HG03575 (cell line): Measurements from ENCODE around the gene LCK.
"Not testable (repeated sequence)": the region's sequence is repeated elsewhere in the genome, so short reads cannot be mapped to it uniquely, and the experiment has no call there.

Experiments
- ATAC-seq: cut with Tn5 transposase; IDR thresholded peaks from one replicate; pipeline ENCODE4 v1.9.1; 2021; ENCODE audit not compliant: unreplicated experiment, insufficient number of reproducible peaks, low FRiP score; ENCODE audit errors: extremely low read depth

Gene LCK

DNA sequence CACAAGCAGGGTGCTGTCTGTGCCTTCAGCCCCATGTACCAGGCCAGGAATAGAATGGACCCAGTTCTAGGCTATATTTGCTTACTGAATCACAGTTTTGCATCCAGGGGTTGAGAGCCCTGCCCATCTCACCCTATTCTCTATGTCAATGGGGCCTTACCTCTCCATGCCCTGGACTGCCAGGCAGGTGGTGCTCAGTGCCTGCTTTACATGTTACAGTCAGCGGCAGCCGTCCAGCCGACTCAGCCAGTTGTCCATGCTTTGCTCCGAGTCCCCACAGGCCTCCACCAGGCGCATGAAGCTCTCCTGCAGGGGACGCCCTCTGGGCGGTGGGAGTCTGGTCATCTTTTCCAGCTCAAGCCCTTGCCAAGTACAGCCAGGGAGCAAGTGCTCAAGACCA is 16.3 kb upstream of the LCK start:
- no peak for ATAC-seq

DNA sequence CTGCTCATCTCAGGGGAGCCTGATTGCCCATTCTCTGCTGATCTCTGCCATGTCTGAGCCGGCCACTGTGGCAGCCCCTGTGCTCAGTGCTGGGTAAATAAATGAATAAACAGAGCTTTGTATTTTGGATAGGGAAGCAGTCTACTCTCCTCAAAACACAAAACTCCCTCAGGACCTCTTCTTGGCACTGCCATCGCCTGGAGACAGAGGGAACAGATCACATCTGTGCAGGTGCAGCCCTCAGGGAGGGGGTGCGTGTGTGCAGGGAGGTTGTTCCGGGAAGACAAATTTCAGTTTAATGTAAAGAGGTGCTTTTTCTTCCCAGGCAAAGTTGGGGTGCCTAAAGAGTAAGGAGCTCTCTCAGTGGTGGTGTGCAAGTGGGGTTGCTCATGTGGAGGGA is 11.7 kb upstream of the LCK start:
- ATAC-seq: no peak

DNA sequence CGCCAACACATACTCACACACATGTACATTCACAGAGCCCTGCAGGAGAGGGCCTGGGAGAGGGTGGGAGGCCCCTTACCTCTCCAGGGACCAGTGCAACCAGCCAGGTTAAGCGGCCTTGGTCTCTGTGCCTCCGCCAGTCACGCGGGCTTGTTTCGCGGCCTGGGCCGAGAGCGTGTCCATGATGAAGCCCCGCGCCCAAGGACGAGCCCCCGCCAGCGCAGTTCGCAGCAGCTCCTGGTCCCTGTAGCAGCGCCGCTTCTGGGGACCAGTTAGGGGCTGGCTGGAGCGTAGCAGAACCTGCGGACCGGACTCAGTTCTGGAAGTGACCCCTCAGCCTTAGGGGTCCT is 11.3 kb upstream of the LCK start:
- no peak for ATAC-seq

- ATAC-seq: no peak
These were observed 10.7 kb upstream of the LCK start for GRCh38 chr1:32240140-32240951.

- no peak for ATAC-seq
These were observed 9.9 kb upstream of the LCK start for GRCh38 chr1:32241001-32241763.

GRCh38 chr1:32242341-32242851 is 8.7 kb upstream of the LCK start:
- ATAC-seq: no peak

DNA sequence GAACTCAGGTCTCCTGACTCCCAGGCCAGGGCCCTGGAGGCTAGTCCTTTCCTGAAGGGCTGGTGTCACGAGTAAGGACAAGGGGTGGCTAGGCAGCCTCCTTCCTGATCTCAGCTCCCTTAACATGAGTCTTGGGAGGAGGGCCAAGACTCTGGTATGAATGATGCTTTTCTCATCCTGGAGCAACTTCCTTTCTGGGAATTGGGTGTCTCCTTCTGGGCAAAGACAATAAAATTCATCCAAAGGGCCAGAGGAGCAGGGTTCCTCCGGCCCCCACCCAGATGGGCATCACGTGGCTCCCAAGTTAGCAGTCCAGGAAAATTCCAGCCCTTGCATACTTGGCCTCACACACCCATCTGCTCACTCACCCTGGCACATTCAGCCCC is 4.2 kb upstream of the LCK start, which contains the start of gene FAM167B:
TSS of gene FAM167B (plus strand) at position 335 of the 386 bp plus-strand sequence. CDS start 200 bp downstream, outside the sequence.
- ATAC-seq: no peak

DNA sequence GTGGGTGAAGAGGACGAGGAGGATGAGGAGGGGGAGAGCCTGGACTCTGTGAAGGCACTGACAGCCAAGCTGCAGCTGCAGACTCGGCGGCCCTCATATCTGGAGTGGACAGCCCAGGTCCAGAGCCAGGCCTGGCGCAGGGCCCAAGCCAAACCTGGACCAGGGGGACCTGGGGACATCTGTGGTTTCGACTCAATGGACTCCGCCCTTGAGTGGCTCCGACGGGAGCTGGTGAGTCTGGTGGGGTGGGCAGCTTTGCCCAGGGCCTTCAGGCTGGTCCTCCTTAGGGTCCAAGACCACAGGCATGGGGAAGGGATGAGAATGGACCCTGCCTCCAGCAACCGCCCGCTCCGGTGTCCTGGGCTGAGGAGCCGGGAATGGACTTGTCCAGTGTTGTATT is 3.6 kb upstream of the LCK start:
- ATAC-seq: no peak

- no peak for ATAC-seq
These were observed 2.8 kb upstream of the LCK start for GRCh38 chr1:32247983-32248889.

DNA sequence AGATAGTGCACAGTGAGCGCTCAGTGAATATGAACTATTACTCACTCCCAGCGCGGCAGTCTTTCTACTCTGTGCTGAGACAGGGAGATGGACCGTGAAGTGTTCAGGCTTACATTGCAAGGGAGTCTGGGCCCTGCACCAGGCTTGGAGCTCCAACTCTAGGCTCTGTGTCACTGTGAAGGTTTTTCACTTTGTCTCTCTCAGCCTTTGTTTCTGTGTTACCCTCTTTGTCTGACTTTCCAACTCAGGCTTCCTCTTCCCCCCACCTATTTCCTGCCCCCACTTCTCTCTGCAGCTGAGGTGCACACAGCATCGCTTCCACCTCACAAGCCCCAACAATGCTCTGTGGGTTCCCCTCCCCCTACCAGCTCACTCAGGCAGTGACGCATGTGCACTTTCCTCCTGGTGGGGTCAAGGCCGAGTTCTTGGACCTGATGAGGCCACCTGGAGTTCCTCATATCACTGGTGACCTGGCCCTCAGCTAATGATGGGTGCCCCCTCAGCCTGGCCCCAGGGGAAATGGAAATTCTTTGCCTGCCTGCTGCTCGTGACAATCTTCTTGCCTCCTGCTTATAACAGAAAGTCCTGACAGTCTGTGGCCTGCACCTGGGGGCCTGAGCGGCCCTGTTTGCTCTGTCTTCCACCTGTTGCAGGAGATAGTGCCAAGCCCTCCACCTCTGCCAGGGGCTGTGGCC is 1.1 kb upstream of the LCK start:
- ATAC-seq: no peak

DNA sequence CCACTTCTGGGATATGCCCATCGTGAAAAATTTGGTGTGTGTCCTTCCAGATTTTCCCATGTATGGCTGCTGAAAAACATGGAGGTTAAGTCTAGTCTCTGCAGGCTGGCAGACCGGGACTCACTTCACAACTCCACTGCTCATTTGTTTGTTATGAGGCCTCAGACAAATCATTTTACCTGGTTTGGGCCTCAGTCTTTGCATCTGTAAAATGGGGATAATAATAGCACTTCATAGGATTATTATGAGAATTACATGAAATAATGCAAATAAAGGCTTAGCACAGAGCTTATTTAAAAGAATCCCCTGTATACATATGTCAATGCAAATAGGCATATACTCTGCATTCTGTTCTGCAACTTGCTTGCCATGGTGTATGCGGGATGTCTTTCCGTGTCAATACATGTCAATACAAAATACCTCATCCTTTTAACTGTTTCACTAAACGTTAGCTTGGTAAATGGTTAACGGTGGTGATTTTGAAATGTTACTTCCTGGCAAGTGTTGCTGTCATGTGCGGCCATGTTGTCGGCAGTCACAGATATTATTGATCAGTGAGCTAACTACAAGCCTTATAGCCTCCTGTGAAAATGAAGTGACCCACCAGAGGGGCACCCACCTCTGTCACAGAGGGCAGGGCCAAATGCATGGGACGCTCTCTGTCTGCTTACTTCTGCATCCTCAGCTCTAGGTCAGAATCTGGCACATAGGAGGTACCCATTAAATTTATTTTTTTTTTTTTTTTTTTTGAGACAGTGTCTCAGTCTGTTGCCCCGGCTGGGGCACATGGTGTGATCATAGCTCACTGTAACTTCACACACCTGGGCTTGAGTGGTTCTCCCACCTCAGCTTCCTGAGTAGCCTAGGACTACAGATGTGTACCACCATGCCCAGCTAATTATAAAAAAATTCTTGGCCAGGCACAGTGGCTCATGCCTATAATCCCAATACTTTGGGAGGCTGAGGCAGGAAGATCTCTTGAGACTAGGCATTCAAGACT is 4.3 kb downstream of the LCK start:
- no peak for ATAC-seq

DNA sequence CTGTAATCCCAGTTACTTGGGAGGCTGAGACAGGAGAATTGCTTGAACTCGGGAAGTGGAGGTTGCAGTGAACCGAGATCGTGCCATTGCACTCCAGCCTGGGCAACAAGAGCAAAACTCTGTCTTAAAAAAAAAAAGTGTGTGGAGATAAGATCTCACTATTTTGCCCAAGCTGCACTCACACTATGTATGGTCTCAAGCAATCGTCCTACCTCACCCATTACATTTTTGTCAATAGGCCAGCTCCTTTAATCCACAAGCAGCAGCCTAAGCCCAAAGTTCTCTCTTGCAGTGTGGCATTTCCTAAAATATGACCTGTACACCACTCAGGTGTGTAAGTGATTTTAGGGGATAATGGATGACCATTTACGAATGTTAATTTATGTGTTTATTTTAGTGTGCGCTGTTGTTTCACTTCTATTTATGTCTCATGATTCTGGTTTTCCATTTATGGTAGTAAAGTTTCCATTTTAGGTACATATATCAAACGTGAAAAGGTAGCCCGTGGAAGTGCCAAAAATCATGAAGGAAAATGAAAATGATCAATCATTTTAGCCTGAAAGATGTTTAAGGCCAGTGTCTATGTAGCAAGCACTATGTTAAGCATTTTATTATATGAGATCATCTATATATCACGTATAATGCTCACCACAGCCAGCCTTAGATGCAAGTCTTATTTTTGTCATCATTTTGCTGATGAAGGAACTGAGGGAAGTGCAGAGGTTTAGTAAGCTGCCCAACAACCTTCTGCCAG is 5.6 kb downstream of the LCK start:
- no peak for ATAC-seq

- no peak for ATAC-seq
These were observed 6.1 kb downstream of the LCK start for GRCh38 chr1:32257227-32257508.

GRCh38 chr1:32263236-32263593 is 12.2 kb downstream of the LCK start:
- ATAC-seq: not testable (repeated sequence)

- ATAC-seq: no peak
These were observed 12.7 kb downstream of the LCK start for GRCh38 chr1:32263744-32264143.

- ATAC-seq: no peak
These were observed 14.8 kb downstream of the LCK start for GRCh38 chr1:32265846-32266245.

- ATAC-seq: no peak
These were observed 16.0 kb downstream of the LCK start for GRCh38 chr1:32266921-32267591.
